GM21447 (cell line): ENCODE measurements around the gene DLL1.

Experiments
- ATAC-seq: cut with Tn5 transposase; IDR thresholded peaks from one replicate; pipeline ENCODE4 v1.9.1; 2021; ENCODE audit not compliant: unreplicated experiment

The DLL1 gene

DNA sequence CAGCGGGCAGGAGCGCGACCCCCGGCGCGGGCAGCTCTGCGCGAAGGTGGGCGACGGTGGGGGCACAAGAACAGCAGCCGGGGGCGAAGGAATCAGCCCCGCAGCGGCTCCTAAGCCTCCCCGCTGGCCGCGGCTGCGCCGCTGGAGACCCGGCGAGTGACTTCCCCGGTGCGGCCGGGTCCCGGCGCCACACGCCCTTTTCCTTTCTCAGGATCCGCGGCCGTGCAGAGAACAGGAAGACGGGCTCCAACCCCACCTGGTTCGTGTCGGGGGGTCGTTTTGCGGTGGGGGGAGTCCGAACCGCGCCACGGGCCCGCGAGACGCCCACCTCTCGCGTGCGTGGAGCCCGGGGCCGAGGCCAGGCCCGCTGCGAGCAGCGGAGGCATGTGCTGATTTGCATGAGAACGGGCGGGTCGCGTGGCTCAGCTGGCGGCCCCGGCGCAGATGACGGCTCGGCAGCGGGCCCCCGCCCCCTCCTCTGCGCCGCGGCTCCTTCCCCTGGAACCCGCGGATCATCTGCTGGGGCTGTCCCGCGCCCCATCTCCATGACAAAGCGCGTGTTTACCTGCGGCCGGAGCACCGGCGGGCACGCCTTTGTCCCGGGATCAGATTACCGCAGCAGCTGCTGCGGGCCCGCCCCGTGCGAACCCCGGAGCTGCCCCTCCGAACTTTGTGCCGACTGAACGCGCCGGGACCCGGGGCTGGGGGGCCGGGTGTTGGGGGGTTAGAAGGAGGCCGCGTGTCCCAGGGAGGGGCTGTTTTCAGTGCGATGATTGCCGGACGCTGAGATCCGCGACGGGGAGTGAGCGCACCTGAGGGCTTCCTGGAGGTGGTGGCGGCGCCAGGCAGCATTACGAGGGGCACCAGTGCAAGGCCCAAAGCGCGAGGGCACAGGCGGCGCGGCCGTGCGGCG lies 4.9 kb upstream of the DLL1 start:
- peak; percentile 45 for ATAC-seq

DNA sequence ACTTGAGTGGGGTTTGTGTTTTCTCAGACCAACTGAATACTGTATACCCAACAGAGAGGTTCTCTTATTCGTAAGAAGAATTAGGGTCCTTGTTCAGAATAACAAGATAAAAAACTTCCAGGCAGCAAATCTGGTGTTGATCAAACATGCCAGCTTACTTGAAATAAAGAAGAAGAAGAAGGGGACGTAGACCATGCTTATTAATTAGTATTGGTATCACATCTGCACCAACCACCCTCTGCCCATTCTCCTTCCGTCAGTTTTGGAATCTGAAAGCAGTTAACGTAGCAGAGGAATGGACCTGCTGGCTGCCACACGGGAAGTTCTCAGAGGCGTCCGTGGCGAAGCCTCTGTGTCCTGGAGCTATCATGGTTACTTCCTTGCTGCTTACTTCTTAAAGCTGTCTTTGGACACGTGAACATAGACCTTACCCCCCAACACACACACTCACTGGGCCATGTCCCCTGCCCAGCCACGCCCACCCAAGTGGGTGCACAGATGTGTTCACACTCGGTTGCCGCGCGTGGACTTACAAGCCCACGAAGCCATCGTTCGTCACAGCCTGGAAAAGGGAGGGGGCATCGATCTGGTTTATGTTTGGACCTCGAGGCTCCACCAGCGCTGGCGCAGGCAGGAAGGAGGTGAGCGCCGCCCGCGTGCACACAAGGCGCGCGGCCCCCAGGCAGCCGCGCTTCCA lies 4.1 kb upstream of the DLL1 start:
- ATAC-seq = no peak

DNA sequence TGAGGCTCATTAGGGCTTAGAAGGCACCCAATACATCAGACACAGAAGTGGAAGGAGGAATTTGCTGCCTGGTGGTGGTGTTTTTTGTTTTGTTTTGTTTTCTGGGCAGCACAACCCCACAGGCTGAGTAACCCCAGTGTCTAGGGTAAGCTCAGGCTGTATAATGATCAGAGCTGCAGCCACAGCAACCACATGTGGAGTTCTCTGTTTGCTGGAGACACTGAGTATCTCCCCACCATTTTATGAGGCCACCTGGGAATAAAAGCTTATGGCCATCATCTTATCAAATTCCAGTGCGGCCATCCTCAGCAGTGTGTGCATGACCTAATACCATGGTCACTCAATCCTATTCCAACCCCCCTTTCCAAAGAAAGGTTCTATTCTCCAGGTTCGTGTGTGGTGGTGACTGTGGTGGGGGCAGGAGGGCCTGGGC lies 3.4 kb upstream of the DLL1 start:
- ATAC-seq = no peak

DNA sequence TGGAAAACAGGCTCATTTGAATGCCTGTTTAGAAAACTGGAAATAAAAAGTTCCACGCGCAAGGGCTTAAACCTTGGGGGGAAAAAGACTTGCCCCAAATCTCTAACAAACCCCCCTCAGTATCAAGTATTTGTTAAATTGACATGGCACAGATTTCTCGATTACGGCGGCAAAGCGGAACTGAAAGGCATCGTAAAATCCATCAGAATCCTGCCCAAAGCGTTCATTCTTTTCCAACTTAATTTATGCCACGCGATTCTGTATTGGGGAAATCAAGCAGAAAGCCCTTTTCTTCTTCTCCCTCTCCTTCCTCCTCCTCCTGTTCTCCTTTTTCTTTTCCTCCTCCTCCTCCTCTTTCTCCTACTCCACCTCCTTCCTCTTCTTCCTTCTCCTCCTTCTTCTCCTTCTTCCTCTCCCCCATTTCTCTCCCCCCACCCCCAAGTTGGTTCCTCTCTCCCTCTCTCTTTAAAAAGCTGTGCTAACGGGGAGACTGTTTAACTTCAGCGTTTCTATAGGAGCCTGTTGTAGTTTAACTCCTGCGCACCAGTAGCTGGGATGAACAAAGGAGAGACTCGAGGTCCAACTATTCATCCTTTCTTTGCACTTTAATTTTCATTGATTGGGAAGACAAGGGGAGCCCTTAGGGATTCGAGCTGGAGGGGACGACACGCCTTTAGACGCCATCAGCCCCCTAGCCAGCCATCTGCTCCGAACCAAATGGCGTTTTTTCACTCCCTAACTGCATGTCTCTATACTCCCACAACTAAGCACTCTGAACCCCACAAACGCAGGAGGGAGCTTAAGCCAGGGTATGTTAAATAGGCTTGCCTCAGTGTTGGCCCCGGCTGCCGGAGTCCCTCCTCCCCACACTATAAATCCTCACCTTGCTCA lies 2.7 kb upstream of the DLL1 start:
- ATAC-seq = no peak

DNA sequence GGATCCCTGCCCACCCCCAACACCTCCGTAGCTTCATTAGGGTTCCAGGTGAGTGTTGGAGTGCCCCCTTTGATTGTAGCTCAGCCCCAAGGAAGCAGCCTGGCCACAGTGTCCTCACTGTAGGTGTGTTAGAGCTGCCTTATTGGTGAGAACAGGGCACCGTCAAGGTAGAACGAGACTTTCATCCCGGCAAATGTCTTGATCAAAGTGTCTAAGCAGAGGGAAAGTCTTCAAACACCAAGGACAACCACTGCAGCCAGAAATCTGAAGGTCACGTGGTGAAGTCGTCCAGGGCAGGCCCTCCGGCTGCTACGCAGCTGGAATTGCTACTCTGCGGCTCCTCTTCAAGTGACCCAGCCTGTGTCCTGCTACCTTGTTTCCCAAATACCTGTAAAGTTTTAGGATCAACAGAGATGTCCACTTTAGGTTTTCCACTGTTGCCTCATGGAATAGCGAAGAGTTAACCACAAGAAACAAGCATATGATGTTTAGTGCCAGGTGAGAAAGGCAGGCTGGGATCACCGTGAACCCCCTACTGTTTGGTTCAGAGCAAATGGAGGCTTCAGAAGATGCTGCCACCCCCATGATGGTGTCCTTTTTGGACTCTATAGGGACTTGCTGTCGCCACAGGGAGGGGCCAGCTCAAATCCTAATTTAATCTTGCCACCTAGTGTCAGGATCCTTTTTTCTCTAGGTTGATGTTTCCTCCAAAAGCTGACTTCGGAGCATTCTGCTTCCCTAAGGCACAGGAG lies 1.7 kb upstream of the DLL1 start:
- ATAC-seq = no peak

DNA sequence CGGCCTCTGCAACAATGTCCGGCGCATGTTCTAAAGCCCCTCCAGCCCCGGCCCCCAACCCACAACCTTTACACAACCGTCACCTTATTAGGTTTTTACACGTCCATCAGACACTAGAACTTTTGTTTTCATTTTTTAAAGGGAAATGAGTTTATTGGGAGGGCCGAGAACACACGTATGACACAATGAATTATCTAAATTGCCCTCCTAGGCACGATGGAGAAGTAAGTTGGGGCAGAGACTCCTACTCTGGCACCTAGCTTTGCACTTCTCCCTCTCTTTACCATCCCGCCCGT lies 1.2 kb upstream of the DLL1 start:
- ATAC-seq = no peak

DNA sequence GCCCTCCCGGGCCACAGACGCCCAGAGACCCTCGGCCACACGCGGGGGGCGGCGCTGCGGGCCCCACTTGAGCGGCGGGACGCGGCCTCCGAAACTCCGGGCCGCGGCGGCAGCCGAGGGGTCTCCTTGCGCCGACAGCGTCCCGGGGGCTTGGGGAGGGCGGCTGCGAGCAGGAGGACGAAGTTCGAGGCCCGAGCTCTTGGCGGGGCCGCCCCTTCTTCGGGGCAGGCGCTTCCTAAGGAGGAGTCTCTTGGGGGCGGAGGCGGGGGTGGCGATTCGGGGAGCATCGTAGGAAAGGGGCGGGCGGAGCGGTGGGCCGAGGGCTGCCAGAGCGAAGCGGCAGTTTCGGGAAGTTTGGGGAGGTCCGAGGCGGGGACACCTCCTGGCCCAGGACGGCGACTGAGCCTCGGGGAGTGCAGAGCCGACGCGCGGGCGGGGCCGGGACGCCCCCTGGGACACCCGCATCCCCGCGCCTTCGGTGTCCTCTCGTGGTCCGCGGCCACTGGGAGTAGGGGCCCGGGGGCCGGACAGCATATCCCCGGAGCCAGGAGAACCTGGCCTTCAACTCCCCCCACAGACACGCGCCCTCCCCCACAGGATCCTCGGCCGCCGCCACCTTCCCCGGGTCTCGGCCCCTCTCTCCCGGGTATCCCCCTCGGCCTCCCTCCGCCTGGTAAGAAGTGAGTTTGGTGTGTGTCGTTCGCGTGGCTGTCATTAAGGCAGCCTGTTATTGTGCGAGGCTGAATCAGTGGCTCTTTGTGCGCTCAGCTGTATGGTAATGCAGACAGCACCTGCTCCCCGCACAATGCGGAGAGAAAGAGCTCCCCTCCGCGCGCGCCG lies 613 bp upstream of the DLL1 start:
- no peak for ATAC-seq

DNA sequence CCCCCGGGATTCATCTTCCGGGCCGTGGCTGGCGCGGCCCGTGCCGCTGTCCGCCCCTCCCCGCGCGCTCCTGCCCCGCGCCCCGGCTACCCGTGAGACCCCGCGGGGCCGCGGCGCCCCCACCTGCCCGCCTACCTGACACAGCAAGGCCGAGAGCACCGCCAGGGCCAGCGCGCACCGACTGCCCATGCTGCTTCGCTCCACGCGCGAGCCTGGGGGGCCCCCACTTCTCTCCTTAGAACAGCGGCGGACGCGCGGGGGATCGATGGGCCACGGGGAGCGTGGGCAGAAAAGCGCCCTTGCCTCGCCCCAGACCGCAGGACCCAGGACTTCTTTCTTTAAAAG lies 955 bp downstream of the DLL1 start:
- no peak for ATAC-seq

DNA sequence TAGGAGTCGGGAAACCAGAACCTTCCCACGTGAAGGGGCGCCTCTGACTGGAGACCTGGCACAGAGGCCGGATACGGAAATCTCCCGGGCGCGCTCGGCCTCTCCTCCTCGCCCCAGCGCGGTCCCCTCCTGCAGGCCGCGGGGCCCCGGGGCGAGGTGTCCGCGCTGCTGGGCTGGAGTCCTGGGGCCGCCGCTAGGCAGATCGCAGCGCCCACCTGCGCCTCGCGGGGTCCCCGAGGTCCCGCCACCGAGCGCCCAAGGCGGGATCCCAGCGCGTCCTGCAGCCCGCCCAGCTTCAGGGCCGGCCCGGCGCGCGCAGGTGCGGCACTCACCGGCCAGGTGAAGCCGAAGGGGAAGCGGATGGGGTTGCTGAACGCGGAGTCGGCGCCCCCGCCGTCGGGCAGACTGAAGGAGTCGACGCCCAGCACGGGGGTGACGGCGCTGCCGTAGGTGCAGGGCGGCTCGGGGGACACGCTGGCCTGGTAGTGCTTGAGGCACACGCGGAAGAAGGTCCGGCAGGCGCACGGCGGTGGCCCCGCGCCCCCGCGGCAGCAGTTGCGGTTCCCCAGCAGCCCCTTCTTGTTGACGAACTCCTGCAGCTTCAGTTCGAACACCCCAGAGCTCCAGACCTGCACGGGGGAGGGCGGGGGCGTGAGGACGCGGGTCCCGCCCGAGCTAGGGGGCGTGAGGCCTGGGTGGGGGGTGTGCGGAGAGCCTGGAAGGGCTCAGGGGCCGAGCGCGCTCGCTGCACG lies 1.5 kb downstream of the DLL1 start:
- ATAC-seq = no peak

DNA sequence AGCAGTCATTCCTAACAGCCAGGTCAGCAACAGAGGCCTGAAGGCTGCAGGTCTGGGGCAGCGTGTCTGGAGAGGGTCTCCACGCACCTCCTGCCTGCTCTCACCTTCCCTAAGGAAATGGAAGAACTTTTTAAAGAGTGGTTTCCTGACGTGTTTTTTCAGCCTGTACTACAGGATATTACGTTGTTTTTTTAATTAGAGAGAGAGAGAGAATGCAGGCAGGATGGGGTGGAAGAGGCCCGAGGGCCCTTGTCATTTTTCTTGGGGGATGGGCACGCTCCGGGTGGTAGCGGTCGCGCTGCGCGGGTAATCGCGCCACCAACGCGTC lies 2.1 kb downstream of the DLL1 start:
- ATAC-seq = no peak

DNA sequence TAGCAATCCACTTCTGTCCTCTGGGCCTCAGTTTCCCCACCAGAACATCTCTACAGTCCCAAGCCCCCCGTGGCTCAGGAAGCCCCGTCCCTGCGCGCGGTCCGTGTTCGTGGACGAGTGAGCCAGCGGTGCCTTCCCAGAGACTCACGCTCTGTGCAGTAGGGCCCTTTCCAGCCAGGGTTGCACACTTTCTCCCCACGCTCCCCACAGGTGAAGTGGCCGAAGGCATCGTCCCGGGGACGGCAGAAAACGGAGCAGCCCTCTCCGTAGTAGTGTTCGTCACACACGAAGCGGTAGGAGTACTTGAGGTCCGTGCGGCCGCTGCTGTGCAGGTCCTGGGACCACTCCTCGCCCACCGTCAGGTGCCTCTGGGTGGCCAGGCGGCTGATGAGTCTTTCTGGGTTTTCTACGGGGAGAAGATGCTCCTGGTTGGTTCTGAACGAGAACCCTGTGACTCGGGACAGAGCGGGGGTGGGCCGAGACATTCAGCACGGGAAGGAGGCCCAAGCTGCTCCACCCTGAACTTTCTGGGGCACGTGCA lies 2.7 kb downstream of the DLL1 start:
- no peak for ATAC-seq

DNA sequence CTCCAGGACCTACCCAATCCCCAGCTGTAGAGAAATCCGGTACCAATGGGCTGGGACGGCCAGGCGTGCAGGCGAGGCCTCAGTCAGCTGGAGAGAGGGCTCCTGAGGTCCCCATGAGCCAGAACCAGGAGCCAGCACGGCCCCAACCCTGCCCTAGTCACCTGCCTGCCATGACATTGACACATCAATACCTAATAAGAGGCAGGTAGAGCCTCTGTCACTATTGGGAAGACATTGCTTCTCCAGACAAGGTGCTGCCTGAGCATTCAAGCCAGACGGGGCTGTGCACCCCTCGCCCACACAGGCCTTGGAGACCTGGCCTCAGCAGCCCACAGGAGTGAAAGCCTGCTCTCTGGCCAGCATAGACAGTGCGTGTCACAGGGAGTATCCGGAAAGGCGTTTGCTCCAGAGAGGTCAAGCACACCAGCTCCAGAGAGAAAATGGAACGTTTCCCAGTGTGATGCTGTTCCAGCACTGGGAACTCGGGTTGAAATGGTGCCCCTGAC lies 3.5 kb downstream of the DLL1 start:
- ATAC-seq = no peak

DNA sequence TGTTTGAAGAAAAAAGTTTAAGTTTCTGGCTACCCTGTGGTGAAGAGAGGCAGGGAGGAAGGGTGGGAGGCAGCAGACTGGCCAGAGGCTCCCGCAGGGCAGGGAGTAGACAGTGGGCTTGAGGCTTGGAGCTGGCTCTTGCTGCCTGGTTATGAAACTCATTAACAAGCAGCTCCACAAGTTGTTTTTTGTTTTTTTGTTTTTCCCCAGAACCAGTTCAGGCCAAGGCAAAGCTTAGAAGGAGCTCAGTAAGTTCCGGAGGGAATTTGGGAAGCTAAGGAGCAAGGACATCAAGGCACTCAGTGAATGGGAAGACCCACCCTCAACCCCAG lies 4.0 kb downstream of the DLL1 start:
- ATAC-seq = no peak

DNA sequence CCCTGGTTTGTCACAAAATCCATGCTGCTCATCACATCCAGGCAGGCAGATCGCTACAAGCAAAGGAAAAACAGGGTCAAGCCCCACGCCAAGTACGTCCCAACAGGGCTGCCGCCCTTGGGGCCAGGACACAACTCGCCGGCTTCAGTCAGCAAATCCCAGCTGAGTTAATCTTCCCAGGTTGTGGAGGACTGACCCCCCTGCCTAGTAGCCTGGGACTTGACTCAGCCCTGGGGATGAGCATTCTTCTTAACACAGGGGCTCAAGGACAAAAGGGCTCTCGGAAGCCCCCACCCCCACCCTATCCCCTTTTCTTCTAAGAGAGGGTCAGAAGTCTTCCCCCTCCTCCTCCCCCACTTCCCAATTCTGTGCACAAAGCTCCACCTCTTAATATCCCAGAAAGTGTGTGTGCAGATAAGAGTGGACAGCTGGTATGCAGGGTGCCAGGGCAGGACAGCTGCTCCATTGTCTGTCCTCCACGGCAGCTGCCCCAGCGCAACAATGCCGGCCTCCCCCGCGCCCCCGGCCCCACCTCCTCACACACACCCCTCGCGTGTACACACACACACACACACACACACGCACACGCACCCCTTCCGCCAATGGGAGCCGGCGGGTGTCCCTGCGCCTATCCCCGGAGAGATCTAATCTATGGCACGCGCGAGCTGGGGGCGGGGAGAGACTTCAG lies 4.5 kb downstream of the DLL1 start:
- ATAC-seq = no peak

DNA sequence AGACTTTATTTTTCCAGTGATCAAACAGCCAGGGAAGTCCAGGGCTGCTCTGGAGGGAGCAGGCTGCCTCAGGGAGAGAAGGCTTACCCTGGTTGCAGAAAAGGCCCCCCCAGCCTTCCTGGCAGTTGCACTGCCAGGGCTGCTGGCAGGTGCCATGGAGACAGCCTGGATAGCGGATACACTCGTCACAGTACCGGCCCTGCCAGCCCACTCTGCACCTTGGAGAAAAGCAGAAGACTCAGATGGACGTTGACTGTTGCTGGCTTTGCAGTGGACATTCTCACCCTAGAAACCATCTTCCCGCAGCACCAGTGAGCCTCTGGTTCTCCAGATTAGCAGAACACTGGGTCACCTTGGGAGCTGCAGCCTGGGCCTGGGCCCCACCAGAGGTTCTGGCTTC lies 5.4 kb downstream of the DLL1 start:
- no peak for ATAC-seq

DNA sequence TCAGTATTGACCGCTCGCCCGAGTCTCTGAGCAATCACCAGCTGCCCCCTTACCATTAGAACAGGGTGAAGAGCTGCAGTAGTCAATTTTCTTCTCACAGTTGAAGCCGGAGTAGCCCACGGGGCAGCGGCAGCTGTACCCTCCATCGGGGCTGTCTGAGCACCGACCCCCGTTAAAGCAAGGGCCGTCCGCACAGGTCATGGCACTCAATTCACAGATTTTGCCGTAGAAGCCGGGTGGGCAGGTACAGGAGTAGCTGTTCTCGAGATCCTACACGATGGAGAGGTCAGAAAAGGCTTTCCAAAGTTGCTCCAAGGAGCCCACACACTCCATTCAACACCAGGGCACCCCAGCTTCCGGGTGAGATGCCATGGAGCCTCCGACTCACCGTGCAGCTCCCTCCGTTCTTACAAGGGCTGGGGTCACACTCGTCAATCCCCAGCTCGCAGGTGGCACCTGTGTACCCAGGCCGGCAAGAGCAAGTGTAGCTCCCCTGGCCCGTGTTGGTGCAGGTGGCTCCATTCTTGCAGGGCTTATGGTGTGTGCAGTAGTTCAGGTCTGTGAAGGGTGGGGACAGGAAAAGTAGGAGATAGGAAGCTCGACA lies 5.9 kb downstream of the DLL1 start:
- no peak for ATAC-seq

DNA sequence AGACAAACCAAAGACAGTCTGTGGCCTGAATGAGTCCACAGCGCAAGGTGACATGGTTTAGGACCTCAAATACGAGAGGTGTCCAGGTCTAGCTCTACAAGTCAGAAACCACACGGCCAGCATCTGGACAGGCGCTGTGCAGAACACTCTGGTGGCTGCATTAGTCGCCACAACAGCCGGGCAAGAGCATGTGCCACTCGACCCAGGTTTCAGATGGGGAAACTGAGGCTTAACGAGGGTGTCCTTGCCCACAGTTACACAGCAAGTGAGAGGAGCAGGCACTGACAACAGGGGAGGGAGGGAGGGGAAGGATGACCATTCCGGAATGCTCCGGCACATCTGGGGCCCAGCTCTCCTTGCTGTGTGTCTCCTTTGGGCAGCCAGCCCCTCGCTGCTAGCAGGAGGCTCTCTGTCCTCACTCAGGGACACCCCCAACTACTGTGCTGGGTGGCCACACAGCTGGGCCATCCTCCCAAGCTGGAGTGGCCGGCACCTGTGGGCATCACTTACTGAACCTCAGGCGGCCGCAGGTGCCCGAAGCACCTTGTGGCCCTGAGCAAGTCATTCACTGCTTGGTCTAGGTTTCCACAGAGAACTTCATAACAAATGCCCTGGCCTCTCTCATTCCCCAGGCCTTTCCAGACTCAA lies 6.6 kb downstream of the DLL1 start:
- no peak for ATAC-seq
